Measurements from ENCODE around the gene KCNA3.
A peak's percentile ranks its signal among the peaks of the same experiment; 100 is the strongest.
"Not testable (repeated sequence)": the region's sequence is repeated elsewhere in the genome, so short reads cannot be mapped to it uniquely, and the experiment has no call there.

KCNA3 gene

DNA sequence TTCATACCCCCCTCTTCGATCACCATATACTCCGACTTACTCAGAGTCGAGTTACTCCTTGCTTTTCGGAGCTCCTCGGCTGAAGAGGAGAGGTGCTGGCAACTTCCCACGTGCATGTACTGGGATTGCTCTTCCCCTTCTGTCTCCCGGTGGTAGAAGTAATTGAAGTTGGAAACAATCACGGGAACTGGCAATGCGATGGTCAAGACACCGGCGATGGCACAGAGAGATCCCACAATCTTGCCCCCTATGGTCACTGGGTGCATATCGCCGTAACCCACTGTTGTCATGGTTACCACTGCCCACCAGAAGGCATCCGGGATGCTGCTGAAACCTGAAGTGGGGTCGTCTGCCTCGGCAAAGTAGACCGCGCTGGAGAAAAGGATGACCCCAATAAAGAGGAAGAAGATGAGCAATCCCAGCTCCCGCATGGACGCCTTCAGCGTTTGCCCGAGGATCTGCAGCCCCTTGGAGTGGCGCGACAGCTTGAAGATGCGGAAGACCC lies 1.5 kb downstream of the KCNA3 start:
- TF ChIP-seq, protein P1, sequence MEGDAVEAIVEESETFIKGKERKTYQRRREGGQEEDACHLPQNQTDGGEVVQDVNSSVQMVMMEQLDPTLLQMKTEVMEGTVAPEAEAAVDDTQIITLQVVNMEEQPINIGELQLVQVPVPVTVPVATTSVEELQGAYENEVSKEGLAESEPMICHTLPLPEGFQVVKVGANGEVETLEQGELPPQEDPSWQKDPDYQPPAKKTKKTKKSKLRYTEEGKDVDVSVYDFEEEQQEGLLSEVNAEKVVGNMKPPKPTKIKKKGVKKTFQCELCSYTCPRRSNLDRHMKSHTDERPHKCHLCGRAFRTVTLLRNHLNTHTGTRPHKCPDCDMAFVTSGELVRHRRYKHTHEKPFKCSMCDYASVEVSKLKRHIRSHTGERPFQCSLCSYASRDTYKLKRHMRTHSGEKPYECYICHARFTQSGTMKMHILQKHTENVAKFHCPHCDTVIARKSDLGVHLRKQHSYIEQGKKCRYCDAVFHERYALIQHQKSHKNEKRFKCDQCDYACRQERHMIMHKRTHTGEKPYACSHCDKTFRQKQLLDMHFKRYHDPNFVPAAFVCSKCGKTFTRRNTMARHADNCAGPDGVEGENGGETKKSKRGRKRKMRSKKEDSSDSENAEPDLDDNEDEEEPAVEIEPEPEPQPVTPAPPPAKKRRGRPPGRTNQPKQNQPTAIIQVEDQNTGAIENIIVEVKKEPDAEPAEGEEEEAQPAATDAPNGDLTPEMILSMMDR (IDR thresholded peaks at IDR 0.05; ENCODE audit: borderline replicate concordance, insufficient read depth, low read depth, low read length), result 0 out of 2 replicates have a peak, but pooled peaks have one; percentile 12
- peak overlapping the region; percentile 24 for H3K4me3 ChIP-seq (ENCODE audit: low read depth, low read length)

DNA sequence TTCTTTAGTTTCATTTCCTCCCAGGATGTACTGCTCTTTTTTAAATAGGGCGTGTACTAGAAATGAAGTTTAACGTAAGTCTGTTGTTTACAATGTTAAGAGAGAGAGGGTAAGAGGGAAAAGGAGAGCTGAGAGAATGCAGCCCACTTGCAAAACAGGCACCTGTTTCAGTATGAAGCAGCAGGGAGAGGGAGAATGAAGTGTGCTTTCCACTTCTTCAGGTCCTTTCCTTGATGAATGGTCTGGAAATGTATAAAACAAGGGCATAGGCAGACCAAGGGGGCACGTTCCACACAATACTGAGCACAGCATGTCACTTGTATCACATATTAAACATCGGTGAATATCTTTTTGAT lies 2.0 kb downstream of the KCNA3 start:
- H3K4me3 ChIP-seq (ENCODE audit: low read depth, low read length), result peak overlapping the region; percentile 17
- TF ChIP-seq, protein P1 (IDR thresholded peaks at IDR 0.05; ENCODE audit: borderline replicate concordance, insufficient read depth, low read depth, low read length), result no peak

DNA sequence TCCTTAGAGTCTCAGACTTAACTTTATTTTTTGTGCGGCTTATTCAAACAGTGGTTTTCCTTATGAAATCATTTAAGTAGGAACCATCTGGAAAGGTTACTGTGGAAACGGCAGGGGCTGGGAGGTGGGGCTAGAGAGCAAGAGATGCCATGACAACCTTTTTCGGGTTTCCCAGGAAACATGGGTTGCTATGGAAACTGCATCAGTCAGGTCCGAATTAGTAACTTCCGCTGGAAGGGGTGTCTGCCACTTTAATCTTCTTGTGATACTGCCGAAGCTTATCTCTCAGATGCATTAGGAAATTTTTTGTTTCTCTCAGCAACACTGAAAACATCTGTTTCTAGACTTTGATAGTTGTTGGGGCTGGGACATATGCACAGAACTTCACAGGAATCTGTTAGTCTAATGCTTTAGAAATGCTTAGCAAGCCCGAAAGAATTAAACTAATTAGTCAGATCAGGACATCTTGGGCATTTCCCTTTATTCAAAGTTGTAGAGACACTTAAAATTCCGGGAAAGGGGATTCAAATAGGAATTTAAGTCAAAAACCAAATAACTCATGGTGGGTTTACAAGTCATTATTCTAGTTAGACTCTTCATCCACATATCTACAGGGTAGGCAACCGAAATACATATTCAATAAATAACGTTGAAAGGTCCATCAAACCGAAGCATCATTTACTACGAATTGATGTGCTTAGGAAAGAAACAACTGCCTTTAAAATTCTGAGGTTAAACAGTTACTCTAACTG lies 2.6 kb downstream of the KCNA3 start:
- H3K4me3 ChIP-seq (ENCODE audit: low read depth, low read length), result peak overlapping the region; percentile 17
- TF ChIP-seq, protein P1 (IDR thresholded peaks at IDR 0.05; ENCODE audit: borderline replicate concordance, insufficient read depth, low read depth, low read length), result no peak

DNA sequence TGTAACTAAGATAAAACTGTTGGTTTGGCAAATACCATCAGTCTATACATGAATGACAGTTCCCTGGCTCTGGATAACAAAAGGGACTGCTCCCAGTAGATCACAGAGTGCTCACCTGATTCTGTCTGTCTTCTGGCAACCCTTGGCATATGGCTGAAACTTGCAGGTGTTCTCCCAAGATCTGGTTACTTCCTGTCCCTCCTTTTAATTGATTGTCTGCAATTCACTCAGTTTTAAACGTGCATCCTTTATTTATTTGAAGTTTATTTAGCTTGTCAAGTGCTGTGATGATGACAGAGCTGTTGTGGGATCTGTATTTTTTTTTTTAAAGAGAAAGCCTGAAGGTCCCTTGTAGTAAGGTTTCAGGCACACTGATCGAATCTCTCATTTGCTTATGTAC lies 3.4 kb downstream of the KCNA3 start:
- H3K4me3 ChIP-seq (ENCODE audit: low read depth, low read length), result no peak overlapping the region
- TF ChIP-seq, protein P1 (IDR thresholded peaks at IDR 0.05; ENCODE audit: borderline replicate concordance, insufficient read depth, low read depth, low read length), result no peak

DNA sequence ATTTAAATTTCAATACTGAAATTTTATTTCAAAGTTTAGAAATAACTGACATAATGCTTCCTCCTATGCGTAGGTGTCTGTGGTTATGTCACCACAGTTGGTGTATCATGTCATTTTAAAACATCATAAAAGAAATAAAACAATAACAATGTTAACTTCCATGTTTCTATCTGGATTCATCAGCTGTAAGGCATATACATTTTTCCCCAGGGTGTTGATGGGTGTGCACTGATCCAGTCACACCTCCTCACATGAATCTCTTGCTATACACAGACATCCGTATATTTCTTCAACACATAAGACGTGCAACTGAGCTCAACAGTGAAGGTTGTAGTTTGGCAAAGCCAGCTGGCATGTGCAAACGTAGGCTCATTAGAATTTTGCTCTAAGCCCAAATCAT lies 6.2 kb downstream of the KCNA3 start:
- TF ChIP-seq, protein P1 (IDR thresholded peaks at IDR 0.05; ENCODE audit: borderline replicate concordance, insufficient read depth, low read depth, low read length), result no peak
- no peak overlapping the region for H3K4me3 ChIP-seq (ENCODE audit: low read depth, low read length)

DNA sequence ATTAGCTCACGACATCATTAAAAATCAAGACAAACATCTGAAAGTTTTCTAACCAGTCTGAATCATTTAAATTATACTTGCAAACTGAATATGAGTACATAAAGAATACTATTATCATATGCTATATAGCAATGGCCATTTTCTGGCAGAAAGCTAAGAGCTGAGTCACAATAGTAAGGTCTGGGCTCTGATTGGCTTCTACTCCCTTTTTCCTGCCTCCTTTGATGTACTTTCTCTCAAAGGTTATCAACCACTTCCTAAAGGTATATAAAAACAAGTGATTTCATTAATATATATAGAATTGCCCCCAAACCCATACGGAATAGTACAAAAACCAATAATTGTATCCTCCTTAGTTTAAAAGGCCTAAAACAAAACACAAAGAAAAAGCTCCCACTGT lies 7.0 kb downstream of the KCNA3 start:
- H3K4me3 ChIP-seq (ENCODE audit: low read depth, low read length), result no peak overlapping the region
- TF ChIP-seq, protein P1 (IDR thresholded peaks at IDR 0.05; ENCODE audit: borderline replicate concordance, insufficient read depth, low read depth, low read length), result no peak

DNA sequence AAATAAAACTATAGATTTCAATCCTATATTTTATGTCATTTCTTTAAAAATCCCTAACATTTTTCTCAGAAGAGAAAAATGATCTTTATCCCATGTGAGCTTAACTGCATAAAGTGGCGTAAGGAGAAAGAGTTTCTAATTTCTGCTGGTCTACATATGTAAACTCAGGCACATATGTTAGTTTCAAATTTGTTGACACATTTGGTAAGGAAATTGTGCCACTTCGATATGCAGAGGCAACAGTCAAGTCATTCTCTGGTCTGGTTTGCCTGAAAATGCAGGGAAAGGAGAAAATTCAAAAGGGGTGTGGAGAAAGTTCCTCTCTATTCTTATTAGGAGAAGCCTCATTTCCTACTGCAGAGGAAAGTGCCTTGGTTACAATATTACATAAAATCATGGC lies 11.5 kb downstream of the KCNA3 start:
- H3K4me3 ChIP-seq (ENCODE audit: low read depth, low read length), result no peak overlapping the region
- TF ChIP-seq, protein P1 (IDR thresholded peaks at IDR 0.05; ENCODE audit: borderline replicate concordance, insufficient read depth, low read depth, low read length), result no peak

DNA sequence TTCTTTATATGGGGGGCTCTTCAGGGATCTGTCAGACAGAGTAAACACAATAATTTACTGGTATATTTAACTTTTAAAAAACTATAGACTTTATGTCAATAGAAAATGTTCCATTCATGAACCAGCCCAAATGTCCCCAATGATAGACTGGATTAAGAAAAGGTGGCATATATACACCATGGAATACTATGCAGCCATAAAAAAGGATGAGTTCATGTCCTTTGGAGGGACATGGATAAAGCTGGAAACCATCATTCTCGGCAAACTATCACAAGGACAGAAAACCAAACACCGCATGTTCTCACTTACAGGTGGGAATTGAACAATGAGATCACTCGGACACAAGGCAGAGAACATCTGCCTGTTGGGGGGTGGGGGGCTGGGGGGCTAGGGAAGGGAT lies 15.2 kb downstream of the KCNA3 start:
- H3K4me3 ChIP-seq (ENCODE audit: low read depth, low read length), result not testable (repeated sequence)

Data from GM12875 (cell line).